GM19438 (cell line): Measurements from ENCODE around the gene CHRNE.
"Not testable (repeated sequence)": the region's sequence is repeated elsewhere in the genome, so short reads cannot be mapped to it uniquely, and the experiment has no call there.

Experiments used
- ATAC-seq: cut with Tn5 transposase; IDR thresholded peaks from one replicate; pipeline ENCODE4 v1.9.1; 2021; ENCODE audit warnings: low read depth; ENCODE audit not compliant: unreplicated experiment

CHRNE gene

DNA sequence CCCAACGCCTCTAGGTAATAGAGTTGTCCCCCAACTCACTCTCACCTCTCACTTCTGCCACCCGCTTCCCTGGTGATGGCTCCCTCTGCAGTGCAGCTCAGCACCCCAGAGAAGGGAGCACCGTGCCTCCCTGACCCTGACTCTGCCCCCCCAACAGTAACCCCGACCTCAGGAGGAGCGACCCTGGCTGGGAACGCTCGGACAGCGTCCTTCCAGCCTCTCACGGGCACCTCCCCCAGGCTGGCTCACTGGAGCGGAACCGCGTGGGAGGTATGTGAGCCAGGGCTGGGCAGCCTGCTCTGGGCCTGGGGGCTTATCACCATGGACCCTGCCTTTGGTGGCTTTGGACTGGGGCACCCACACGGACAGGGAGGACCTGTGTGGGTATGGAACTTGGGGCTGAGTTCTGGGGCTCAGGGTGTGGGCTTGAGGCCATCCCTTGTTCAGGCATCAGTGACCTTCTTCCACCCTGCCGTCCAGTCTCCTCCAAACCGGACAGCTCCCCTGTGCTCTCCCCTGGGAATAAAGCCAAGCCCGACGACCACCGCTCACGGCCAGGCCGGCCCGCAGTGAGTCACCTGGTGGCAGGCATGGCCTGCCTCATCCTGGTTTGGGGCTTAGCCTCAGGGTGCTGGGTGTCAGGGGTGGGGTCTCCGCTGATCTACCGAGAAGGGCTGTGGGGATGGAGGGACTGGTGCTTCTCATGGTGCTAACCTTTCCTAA, 10.2 kb downstream of the CHRNE start:
- ATAC-seq, result no peak

DNA sequence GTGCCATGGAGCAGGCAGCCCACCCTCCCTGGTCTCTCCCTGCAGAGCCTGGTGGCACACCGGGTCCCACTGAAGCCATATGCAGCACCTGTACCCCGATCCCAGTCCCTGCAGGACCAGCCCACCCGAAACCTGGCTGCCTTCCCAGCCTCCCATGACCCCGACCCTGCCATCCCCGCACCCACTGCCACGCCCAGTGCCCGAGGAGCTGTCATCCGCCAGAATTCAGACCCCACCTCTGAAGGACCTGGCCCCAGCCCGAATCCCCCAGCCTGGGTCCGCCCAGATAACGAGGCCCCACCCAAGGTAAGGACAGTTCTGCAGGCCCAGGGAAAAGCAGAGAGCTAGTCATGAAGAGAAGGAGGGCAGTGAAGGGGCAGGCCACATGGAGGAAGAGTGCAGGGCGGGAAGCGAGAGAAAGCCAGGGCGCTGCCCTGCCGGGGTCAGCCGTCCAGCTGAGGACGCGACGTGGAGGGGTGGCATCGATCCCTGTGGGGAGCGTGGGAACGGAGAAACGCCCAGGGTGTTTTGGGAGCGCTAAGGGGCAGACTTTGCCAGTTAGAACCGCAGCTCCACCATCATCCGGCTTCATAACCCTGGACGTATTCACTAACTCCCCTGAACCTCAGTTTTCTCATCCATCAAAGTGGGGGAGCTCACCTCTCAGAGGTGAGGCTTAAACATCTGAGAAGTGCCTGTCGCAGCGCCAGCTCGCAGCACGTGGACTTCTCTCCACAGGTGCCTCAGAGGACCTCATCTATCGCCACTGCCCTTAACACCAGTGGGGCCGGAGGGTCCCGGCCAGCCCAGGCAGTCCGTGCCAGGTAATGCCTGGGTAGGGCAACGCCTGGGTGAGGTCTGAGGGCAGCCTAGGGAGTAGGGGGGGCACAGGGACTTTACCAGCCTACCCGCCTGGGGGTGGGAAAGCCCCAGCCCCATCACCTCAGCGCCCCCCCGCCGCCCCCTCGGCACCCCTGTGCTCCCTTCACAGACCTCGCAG, 11.2 kb downstream of the CHRNE start:
- ATAC-seq, result no peak

DNA sequence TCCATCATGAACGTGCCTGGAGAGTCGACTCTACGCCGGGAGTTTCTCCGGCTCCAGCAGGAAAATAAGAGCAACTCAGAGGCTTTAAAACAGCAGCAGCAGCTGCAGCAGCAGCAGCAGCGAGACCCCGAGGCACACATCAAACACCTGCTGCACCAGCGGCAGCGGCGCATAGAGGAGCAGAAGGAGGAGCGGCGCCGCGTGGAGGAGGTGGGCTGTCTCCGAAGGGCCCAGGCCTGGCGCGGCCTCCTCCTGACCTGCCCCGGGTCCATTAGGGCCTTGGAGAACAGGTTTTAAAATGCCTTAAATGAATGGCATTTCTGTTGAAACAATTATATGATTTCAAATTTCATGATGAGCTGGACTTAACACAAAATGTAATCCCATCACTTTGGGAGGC, 15.3 kb downstream of the CHRNE start:
- no peak for ATAC-seq

DNA sequence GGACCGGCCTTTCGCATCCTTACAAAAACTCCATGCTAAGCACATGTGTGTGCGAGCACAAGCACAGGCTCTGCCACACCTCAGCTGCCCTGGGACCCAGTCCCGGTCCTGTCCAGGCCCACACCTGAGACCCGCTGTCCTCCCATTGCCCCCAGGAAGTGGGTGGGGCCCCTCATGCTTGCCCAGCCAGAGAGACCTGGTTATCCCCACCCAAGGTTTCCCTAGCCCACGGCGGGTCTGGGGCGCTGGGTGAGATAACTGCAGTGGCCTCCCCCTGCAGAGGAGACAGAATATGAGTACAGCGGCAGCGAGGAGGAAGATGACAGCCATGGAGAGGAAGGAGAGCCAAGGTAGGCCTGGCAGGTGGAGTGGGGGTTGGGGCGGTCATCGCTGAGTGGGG, 16.1 kb downstream of the CHRNE start:
- no peak for ATAC-seq

DNA sequence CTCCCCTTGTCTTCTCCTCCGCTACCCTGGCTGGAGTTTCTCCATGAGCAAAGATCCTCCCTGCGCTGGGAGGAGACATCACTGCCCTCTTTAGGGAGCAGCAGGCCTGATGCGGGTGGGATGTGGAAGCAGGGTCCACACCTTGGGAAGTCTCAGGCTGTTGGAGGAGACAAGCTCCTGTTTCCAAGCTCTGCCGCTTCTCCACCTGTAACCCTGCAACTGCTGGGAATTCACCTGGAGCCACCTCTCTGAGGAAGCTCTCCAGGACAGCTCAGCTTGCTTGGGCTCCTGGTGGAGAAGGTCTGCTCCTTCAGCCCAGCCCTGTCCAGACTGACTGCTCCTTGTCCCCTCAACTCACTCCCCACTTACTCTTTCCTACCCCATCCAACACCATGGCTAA, 18.4 kb downstream of the CHRNE start:
- no peak for ATAC-seq

DNA sequence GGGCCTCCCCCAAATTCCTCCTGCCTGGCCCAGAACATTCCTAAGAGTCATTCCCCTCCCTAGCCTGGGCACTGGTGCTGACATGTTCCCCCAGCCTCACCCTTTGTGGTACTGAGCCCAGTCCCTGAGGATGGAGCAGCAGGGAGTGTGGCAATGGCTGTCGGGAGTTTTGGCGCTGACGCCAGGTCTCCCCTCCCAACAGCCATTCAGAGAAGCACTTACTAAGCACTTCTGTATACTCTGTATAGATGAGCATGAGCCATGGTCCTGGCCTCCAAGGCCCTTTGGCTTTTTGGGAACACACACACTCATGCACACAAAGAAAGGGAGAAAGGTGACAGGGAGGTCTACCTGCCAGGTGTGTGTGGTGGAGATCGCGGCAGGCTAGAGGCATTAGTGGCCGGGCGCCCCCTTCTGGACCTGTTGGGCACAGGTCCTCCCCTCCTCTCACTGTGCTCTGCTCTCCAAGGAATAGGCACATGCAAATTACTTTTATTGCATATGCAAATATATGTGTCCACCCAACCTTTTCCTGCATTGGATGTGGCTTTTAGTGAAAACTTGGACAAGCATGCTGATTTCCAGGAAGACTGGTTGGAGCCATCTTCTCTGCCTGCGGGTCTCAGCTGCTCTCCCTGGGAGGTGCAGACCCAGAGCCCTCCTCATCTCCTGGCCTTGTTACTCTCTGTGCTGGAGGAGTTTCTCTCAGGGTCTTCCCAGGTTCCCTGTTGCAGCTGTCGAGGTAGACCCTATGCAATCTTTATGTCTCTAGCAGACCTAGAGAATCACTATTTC, 20.9 kb downstream of the CHRNE start:
- ATAC-seq, result no peak

DNA sequence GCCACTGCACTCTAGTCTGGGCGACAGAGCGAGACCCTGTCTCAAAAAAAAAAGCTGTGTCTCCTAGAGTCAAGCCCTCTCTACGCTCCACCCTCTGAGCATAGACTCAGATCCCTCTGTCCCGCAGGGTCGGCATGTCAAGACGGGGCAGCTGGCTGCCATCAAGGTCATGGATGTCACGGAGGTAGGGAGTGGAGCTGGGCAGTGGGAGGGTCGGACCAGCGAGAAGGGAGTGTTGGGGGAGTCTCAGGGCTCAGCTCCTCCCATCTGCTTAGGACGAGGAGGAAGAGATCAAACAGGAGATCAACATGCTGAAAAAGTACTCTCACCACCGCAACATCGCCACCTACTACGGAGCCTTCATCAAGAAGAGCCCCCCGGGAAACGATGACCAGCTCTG, 22.0 kb downstream of the CHRNE start:
- ATAC-seq, result no peak

DNA sequence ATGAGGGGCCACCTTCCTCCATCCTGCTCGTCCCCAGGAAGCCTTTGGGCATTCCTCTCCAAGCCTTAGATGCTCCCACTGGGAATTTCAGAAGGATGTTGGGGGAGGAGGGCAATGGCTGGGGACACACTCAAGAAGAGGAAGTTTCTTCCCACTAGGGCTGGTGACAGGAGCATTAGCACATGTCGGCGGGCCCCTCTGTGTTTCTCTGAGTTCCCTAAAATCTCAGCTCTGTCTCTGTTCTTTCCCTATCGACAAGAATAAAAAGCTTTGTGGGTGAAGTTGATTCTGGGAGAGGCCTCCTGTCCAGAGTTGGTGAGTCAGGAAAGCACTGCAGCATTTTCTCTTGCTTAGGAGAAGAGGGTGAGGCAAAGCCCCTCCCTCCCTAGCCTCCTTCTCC, 23.3 kb downstream of the CHRNE start:
- no peak for ATAC-seq

DNA sequence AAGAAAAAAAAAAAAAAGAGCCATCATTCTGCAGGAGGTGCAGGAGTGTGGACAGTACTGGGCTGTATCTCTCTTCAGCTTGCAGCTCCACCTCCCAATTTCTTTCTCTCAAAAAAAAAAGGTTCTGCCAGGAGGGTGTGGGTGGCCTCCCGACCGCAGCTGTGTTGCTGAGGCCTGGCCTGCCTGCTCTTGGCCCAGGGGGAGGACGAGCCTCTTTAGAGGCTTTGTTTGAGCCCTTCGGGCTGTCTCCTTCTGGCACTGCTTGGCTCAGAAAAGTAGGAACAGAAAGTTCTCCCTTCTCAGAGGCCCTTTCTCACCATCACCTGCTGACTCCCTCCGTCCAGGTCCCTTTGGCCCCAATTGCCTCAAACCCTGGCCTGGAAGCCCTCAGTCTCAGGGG, 25.8 kb downstream of the CHRNE start:
- ATAC-seq, result no peak

DNA sequence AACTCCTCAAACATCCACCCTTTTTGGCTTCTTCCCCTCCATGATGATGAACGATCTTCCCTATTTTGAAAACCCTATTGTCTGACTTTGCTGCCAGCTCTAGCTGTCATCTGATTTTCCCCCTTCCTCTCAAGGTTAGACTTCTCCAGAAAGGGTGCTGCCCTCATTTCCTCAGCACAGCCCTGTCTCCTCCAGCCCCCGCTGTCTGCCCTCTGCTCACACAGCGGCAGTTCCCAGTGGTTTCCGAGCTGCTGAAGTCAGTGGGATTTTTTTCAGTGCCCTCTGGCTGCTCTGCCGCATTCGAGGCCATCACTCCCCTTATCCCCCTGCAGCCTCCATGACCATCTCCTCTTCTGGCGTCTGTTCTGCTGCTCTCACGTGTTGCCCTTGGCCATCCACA, 30.1 kb downstream of the CHRNE start:
- ATAC-seq, result no peak

DNA sequence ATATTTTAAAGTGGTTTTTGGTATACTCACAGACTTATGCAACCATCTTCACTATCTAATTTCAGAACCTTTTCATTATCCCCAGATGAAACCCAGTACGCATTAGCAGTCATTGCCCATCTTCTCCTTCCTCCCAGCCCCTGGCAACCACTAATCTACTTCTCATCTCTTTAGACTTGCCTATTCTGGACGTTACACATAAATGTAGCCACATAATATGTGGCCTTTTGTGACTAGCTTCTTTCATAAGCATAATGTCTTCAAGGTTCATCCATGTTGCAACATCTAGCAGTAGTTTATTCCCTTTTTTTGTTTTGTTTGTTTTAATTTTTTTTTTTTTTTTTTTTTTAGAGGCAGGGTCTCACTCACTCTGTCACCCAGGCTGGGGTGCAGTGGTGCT, 32.0 kb downstream of the CHRNE start:
- no peak for ATAC-seq

DNA sequence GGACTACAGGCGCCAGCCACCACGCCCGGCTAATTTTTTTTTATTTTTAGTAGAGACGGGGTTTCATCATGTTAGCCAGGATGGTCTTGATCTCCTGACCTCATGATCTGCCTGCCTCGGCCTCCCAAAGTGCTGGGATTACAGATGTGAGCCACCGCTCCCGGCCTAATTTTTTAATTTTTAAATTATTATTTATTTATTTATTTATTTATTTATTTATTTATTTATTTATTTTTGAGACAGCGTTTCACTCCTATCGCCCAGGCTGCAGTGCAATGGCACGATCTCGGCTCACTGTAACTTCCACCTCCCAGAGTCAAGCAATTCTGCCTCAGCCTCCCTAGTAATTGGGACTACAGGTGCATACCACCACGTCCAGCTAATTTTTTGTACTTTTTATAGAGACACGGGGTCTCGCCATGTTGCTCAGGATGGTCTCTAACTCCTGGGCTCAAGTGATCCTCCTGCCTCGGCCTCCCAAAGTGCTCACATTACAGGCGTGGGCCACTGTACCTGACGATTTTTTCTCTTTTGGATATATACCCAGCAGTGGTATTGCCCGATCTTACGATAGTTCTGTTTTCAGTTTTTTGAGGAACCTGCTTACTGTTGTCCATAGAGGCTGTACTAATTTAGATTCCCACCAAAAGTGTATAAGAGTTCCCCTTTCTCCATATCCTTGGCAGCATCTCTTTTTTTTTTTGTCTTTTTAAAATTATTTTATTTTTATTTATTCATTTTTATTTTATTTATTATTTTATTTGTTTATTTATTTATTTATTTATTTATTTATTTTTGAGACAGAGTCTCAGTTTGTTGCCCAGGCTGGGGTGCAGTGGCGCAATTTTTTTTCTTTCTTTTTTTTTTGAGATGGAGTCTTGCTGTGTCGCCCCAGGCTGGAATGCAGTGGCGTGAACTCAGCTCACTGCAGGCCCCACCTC, 33.6 kb downstream of the CHRNE start:
- not testable (repeated sequence) for ATAC-seq

DNA sequence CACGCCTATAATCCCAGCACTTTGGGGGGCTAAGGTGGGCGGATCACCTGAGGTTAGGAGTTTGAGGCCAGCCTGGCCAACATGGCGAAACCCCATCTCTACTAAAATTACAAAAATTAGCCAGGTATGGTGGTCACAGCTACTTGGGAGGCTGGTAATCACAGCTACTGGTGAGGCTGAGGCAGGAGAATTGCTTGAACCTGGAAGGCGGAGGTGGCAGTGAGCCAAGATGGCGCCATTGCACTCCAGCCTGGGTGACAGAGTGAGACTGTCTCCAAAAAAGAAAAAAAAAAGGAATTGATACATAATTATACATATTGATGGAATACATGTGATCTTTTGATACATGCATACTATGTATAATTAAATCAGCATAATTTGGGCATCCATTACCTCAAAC, 35.4 kb downstream of the CHRNE start:
- ATAC-seq, result not testable (repeated sequence)

DNA sequence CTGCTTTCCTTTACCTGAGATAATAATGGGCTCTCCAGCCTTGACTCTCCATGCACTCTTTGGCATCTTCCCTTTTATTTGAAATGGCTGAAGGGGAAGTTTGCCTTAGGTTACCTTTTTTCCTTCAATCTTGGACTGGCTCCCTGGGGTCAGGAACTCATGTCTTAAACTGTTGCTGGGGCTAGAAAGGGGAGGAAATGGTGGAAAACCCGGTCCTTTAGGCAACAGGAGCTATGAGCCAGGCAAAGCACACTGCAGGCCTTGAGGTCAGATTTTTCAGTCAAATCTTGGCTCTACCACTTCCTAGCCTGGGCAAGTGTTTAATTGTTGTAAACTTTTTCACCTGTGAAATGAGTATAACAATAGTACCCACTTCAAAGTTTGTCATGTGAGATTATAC, 39.6 kb downstream of the CHRNE start:
- ATAC-seq, result no peak

DNA sequence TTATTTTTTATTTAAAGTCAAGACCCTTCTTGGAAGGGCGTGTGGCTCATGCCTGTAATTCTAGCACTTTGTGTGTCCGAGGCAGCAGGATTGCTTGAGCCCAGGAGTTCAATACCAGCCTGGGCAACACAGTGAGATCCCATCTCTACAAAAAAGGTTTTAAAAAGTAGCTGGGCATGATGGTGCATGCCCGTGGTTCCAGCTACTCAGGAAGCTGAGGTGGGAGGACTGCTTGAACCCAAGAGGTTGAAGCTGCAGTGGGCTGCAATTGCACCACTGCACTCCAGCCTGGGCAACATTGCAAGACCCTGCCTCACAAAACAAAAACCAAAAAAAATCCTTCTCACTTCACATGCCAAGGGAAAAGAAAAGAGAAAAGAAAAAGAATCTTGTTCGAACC, 40.2 kb downstream of the CHRNE start:
- no peak for ATAC-seq

DNA sequence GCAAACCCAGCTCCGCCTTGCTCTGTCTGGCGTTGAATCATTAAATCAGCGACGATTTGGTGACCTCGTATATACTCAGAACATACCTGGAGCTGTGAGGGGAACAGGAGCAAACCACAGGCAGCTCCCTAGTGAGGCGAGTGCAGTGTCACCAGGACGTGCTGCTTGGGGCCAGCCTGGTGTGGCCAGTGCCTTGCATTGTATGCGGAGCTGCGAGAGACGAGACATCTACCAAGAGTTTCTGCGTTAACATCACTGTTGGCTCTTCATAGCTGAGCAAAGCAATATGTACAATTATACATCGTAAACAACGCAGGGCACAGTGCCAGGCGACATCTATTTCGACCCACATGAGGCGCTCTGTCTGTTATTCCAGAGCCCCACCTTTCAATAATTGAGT, 41.8 kb downstream of the CHRNE start:
- ATAC-seq, result no peak

DNA sequence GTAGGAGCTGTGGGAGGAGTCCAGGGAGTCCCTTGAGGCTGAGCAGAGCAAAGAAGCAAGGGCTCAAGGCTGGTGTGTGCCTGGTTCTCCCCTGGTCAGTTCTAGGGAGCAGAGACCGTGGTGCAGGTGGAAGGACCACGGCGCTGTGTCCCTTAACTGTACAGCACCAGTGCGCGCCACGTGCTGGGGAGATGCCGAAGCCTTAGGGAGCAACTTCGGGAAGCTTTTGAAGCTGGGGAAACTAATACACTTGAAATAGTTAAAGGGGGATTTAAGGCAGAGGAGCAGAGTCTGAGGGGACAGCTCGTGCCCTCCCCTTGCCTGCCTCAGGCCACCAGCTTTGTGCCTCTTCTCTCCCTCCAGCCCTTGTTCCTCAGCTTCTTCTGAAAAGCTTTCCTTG, 42.2 kb downstream of the CHRNE start:
- no peak for ATAC-seq

DNA sequence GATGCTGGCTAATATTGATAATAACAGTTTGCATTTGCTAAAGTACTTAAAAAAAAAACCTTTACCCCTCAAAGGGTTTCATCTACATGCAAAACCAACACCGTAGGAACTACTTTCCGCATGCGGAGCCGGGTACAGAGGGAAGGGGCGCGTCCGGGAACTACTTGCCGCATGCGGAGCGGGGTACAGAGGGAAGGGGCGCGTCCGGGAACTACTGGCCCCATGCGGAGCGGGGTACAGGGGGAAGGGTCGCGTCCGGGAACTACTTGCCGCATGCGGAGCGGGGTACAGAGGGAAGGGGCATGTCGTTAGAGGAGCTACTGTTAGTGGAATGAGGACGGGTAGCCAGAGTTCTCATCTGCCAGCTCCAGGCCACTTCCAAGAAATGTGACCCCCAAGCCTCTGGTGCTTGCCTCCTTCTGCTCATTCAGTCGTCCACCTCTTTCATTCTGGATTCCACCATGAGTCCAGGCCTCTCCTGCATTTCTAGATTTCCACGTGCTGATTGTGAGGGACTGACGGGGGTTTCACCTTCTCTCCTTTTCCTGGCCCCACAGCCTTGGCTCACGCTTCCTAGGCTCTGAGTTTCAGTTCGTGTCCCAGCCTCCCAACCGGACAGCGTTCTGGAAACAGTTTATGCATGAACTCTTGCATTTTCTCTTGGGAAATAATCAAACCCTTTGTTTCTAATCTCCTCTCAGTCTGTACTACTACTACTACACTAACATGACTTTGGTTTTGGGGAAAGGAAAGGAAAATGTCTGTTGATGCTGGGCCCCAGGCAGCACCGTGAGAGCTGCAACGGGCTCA, 42.9 kb downstream of the CHRNE start:
- ATAC-seq, result no peak

DNA sequence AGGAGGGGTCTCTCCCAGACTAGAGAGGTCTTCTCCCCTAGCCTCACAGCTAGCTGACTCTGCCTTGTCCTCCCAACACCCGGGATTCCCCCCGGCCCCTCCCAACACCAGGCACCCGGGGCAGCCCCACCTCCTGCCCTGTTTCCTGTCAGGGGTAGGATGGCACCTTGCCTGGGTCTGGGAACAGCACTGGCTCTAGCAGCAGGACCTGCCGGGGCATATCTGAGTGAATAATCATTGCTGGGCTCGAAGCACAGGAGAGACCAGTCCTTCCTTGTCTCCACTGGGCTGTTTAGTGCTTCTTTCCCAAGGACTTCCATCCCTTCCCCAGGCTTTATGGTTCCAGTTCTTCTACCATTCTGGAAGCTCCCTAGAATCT, 44.0 kb downstream of the CHRNE start:
- no peak for ATAC-seq
